ENCODE results near the gene KCNJ6. TPM values are rescaled to one million over a fixed set of nuclear protein-coding genes. Genes with fewer than 3 reads are reported as not detected.

KCNJ6 gene
- total and polyA plus RNA-seq, 4 experiments from 2014 or later, result not detected

DNA sequence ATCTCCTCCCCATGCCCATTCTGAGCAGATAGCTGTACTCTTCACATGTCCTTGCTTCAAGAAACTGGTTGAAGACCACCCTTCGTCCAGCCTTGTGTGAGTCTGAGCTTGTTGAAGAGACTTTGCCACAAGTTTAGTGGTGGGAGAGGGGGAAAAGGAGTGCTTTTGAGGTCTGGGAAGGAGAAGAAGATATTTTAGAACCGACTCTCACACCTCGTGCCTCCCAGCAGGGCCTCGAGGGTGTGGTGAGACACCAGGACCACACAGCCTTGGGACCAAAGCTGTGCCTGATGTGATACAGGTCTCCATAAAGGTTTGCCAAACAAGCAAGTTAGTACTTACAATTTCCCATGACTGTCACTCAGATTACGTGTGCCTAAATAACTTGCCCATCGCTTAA is 347.8 kb downstream of the KCNJ6 start:
- Mint-ChIP-seq H3K27me3 (peaks cover 1 to 5% of the 10 kb centered on the region in 2 donors), H3K4me1 (peaks cover 5 to 20% (median 11%) of the 10 kb centered on the region in 4 donors), H3K9me3 (no peaks in the 10 kb centered on the region), H3K27ac (peak overlapping the region in 1 of 7 donors; percentile 55), H3K4me3 (no peak overlapping the region), H3K36me3 (peaks cover 0 to 7% of the 10 kb centered on the region in 2 donors)
- Histone ChIP-seq H3K4me3 (ENCODE audit: low read length in 2 of 2) (no peak overlapping the region), H3K27ac (ENCODE audit: low read depth, low read length) (no peak overlapping the region), H3K9me3 (ENCODE audit: control insufficient read depth in 1 of 2, low read length in 2 of 2) (no peaks in the 10 kb centered on the region), H3K36me3 (ENCODE audit: insufficient read depth, low read length) (no peaks in the 10 kb centered on the region), H3K27me3 (ENCODE audit: insufficient read depth, low read length) (no peaks in the 10 kb centered on the region), H3K4me1 (ENCODE audit: insufficient read depth, low read length) (peaks cover 9% of the 10 kb centered on the region)
- intact Hi-C loops (cut with micrococcal nuclease), result loop anchor here (10.0 kb wide), 2 partner anchors 74 to 584 kb away; no protein-coding TSS in a partner anchor
- CTCF ChIA-PET (ENCODE audit: partially characterized antibody), result no interaction called here
- no peak for DNase-seq
- POLR2A ChIA-PET (ENCODE audit: partially characterized antibody), result no interaction called here

DNA sequence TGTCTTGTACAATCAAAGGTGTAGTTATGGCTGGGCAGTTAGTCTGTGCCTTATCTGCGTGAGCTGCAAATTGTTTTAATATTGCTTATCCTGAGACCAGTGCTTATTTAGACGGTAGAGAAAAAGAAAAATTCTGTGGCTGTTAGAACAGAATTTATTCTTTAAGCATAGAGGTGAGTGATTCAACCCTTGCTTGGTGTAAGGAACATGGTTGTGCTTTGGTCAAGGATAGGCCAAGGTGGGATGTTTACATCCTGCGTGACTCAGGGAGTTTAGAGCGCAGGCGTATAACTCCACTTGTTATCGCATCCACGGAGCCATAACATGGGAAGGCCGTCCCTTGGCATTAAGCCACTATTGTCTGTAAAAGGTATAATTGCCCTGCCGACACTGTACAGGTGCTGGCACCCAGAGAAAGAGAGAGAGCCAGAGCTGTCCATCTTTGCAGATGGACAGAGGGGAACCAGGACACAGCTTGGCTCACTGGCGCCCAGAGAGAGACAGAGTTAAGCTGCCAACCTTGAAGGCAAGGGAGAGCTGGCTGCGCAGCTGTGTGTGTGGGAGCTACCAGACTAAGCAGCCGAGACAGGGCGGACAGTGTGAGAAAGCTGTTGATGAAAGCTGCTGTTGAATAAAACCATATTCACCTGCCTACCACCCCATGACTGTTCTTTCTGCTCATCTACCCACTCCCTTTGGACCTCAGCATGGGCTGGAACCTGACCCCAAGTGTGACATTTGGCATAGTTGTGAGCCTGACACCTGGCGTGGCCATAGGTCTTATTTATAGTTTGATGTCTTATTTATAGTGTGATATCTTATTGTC is 349.3 kb downstream of the KCNJ6 start:
- peaks cover 5 to 28% (median 14%) of the 10 kb centered on the region in 4 donors for H3K4me1 Mint-ChIP-seq
- H3K9me3 Mint-ChIP-seq, result no peaks in the 10 kb centered on the region
- intact Hi-C loops (cut with micrococcal nuclease), result loop anchor here (10.0 kb wide), 2 partner anchors 72 to 582 kb away; no protein-coding TSS in a partner anchor
- H3K4me3 Mint-ChIP-seq, result peak overlapping the region in 2 of 8 donors; percentile 21 to 41
- peak overlapping the region in 2 of 7 donors; percentile 43 to 65 for H3K27ac Mint-ChIP-seq
- CTCF ChIA-PET (ENCODE audit: partially characterized antibody), result no interaction called here
- H3K4me3 ChIP-seq (ENCODE audit: low read length in 2 of 2), result no peak overlapping the region
- peaks cover 0 to 7% of the 10 kb centered on the region in 2 donors for H3K36me3 Mint-ChIP-seq
- H3K36me3 ChIP-seq (ENCODE audit: insufficient read depth, low read length), result no peaks in the 10 kb centered on the region
- no peaks in the 10 kb centered on the region for H3K27me3 ChIP-seq (ENCODE audit: insufficient read depth, low read length)
- peaks cover 17% of the 10 kb centered on the region for H3K4me1 ChIP-seq (ENCODE audit: insufficient read depth, low read length)
- POLR2A ChIA-PET (ENCODE audit: partially characterized antibody), result no interaction called here
- peaks cover 0 to 1% of the 10 kb centered on the region in 2 donors for H3K27me3 Mint-ChIP-seq
- DNase-seq, result no peak
- no peak overlapping the region for H3K27ac ChIP-seq (ENCODE audit: low read depth, low read length)
- no peaks in the 10 kb centered on the region for H3K9me3 ChIP-seq (ENCODE audit: control insufficient read depth in 1 of 2, low read length in 2 of 2)

DNA sequence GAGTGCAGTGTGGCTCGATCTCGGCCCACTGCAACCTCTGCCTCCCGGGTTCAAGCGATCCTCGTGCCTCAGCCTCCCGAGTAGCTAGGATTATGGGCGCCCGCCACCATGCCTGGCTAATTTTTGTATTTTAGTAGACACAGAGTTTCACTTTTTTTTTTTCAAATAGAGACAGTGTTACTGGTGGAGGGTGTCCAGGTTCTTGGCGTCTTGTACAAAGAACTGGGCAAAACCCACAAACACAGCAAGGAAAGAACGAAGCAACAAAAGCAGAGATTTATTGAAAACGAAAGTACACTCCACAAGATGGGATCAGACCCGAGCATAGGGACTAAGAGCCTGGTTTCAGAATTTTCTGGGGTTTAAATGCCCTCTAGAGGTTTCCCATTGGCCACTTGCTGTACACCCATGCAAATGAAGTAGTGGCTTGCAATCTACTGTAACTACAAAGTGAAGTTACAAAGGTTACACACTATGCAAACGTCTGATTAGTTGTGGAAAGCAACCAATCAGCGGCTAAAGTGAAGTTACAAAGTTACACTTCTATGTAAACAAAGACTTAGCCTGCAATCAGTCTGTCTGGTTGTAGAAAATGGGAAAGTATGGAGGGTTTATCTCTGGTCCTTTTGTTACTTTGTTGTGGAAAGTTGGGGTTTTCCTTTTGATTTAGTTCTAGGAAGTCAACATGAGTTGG is 350.6 kb downstream of the KCNJ6 start:
- peaks cover 5 to 28% (median 14%) of the 10 kb centered on the region in 4 donors for H3K4me1 Mint-ChIP-seq
- H3K4me3 Mint-ChIP-seq, result peak overlapping the region in 7 of 8 donors; percentile 4 to 97 (median 21)
- CTCF ChIA-PET (ENCODE audit: partially characterized antibody), result interaction anchor here (0.9 kb wide), 1 partner anchor 44 kb away, joined by 4 read pairs; no protein-coding TSS in a partner anchor

DNA sequence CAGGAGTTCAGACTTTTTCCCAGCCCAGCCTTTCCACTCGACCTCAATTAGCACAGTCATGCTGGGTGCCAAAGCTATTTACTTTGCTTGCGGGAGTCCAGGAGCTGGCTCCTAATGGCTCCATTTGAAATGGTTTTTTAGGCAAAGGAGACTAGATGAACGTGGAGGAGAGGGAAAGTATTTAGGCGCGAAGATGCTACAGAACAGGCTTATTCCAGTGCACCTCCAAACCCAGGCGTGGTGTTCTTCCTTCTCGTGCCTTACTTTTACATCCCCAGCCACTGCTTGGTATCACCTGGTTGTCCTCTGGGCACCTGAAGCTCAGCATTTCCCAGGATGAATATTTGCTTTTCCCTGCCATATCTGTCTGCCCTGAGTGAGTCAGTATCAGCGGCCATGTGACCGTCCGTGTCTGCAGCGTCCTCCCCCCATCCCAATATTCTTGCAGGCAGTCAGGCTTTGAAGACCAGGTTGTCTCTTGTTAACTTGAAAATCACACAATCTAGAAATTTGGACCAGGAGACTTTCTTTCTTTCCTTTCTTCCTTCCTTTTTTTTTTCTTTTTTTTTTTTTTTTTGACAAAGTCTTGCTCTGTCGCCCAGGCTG is 351.2 kb downstream of the KCNJ6 start:
- Mint-ChIP-seq H3K9me3 (no peaks in the 10 kb centered on the region), H3K27ac (peak overlapping the region; percentile 98 to 100 (median 100)), H3K36me3 (peaks cover 0 to 7% of the 10 kb centered on the region in 2 donors), H3K4me3 (peak overlapping the region; percentile 58 to 100 (median 96)), H3K4me1 (peaks cover 5 to 28% (median 14%) of the 10 kb centered on the region in 4 donors), H3K27me3 (no peaks in the 10 kb centered on the region)
- Histone ChIP-seq H3K27me3 (ENCODE audit: insufficient read depth, low read length) (no peaks in the 10 kb centered on the region), H3K36me3 (ENCODE audit: insufficient read depth, low read length) (no peaks in the 10 kb centered on the region), H3K9me3 (ENCODE audit: control insufficient read depth in 1 of 2, low read length in 2 of 2) (no peaks in the 10 kb centered on the region), H3K4me1 (ENCODE audit: insufficient read depth, low read length) (peaks cover 17% of the 10 kb centered on the region), H3K27ac (ENCODE audit: low read depth, low read length) (peak overlapping the region; percentile 91), H3K4me3 (ENCODE audit: low read length in 2 of 2) (peak overlapping the region; percentile 94 to 98)
- no peak for DNase-seq
- POLR2A ChIA-PET (ENCODE audit: partially characterized antibody), result interaction anchor here (1.4 to 2.8 kb wide), 5 partner anchors 8 to 599 kb away, joined by 6 to 45 read pairs (median 8); partner anchors contain the start of genes HLCS and VPS26C
- intact Hi-C loops (cut with micrococcal nuclease), result loop anchor here (1.0 to 10.0 kb wide), 9 partner anchors 70 to 1617 kb away; partner anchors contain the start of genes DYRK1A, PSMG1 and VPS26C
- CTCF ChIA-PET (ENCODE audit: partially characterized antibody), result interaction anchor here (0.6 to 2.2 kb wide), 7 partner anchors 14 to 562 kb away, joined by 4 to 12 read pairs (median 6); partner anchors contain the start of gene VPS26C

More for the DNA sequence above, 350.6 kb downstream of the KCNJ6 start:
- Histone ChIP-seq H3K27me3 (ENCODE audit: insufficient read depth, low read length) (no peaks in the 10 kb centered on the region), H3K36me3 (ENCODE audit: insufficient read depth, low read length) (no peaks in the 10 kb centered on the region), H3K4me3 (ENCODE audit: low read length in 2 of 2) (no peak overlapping the region), H3K9me3 (ENCODE audit: control insufficient read depth in 1 of 2, low read length in 2 of 2) (no peaks in the 10 kb centered on the region), H3K27ac (ENCODE audit: low read depth, low read length) (no peak overlapping the region), H3K4me1 (ENCODE audit: insufficient read depth, low read length) (peaks cover 17% of the 10 kb centered on the region)
- POLR2A ChIA-PET (ENCODE audit: partially characterized antibody), result interaction anchor here (2.8 kb wide), 1 partner anchor 345 kb away, joined by 23 read pairs; no protein-coding TSS in a partner anchor
- Mint-ChIP-seq H3K27me3 (no peaks in the 10 kb centered on the region), H3K27ac (peak overlapping the region in 6 of 7 donors; percentile 46 to 100 (median 100)), H3K9me3 (no peaks in the 10 kb centered on the region), H3K36me3 (peaks cover 0 to 7% of the 10 kb centered on the region in 2 donors)
- intact Hi-C loops (cut with micrococcal nuclease), result loop anchor here (10.0 kb wide), 2 partner anchors 71 to 581 kb away; no protein-coding TSS in a partner anchor
- DNase-seq, result no peak

DNA sequence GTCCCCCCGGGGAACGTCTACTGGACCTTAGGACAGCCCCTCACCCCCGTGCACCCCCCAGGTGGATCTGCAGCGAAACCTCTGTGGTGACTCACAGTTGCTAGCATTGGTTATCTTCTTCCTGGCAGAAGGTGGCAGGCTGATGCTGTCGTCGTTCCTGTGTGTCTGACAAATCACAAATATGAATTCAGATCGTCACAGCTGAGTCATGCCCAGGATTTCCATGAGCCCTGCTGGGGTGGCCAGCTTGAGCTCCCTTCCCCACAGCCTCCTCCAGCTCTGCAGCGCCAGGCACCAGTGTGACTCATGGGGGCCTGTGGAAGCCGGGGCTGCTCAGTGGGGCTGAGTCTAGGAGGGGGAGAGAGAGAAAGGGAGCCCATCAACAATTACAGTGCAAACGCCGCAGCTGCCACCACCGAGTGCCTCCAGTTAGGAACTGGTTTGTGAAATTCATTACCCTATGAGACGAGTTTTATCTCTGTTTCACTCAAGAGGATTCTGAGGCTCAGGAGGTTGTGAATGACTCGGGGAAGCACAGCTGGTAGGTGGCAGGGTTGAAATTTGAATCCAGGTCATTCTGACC is 351.8 kb downstream of the KCNJ6 start:
- peak overlapping the region; percentile 91 for H3K27ac ChIP-seq (ENCODE audit: low read depth, low read length)
- intact Hi-C loops (cut with micrococcal nuclease), result loop anchor here (1.0 to 10.0 kb wide), 9 partner anchors 70 to 1618 kb away; partner anchors contain the start of genes DYRK1A, PSMG1 and VPS26C
- Mint-ChIP-seq H3K4me3 (peak overlapping the region; percentile 95 to 100 (median 97)), H3K9me3 (no peaks in the 10 kb centered on the region), H3K27me3 (no peaks in the 10 kb centered on the region), H3K4me1 (peaks cover 5 to 28% (median 14%) of the 10 kb centered on the region in 4 donors), H3K36me3 (peaks cover 0 to 7% of the 10 kb centered on the region in 2 donors), H3K27ac (peak overlapping the region; percentile 98 to 100 (median 100))
- ChIA-PET POLR2A (ENCODE audit: partially characterized antibody) (interaction anchor here (0.6 to 2.8 kb wide), 22 partner anchors 9 to 1785 kb away, joined by 3 to 45 read pairs (median 6); partner anchors contain the start of genes DYRK1A, HLCS, PIGP and PSMG1), CTCF (ENCODE audit: partially characterized antibody) (interaction anchor here (0.6 to 2.2 kb wide), 24 partner anchors 10 to 788 kb away, joined by 3 to 12 read pairs (median 4); partner anchors contain the start of gene VPS26C)
- peak; percentile 81 to 98 (median 84) for DNase-seq
- no peaks in the 10 kb centered on the region for H3K36me3 ChIP-seq (ENCODE audit: insufficient read depth, low read length)
- no peaks in the 10 kb centered on the region for H3K9me3 ChIP-seq (ENCODE audit: control insufficient read depth in 1 of 2, low read length in 2 of 2)
- no peaks in the 10 kb centered on the region for H3K27me3 ChIP-seq (ENCODE audit: insufficient read depth, low read length)
- H3K4me3 ChIP-seq (ENCODE audit: low read length in 2 of 2), result peak overlapping the region; percentile 94 to 98
- peaks cover 17% of the 10 kb centered on the region for H3K4me1 ChIP-seq (ENCODE audit: insufficient read depth, low read length)

All from CD4-positive, alpha-beta memory T cell (primary cell).